A549 (cell line): Measurements from ENCODE around the gene ATXN2. TPM values are rescaled to one million over a fixed set of nuclear protein-coding genes. Genes with fewer than 3 reads are reported as not detected.

Source experiments
- ATAC-seq, 2 experiments: fragments of 200-7000 bp in 1 of 2; fragments of >200 bp in 1 of 2; cut with Nextera tagmentation in 1 of 2; cut with Tn5 transposase in 1 of 2; 3 replicates each; pipeline versions ENCODE4 v1.8.0 to v1.9.1; 2018 to 2020; ENCODE audit warnings: mild to moderate bottlenecking in 1 of 2, moderate library complexity in 1 of 2
- CTCF ChIA-PET: fragments of 300-600 bp; sonication (Branson Sonifier 250); formaldehyde crosslinking; extraction: SDS; loops from one replicate; lab custom pipeline; 2021; ENCODE audit warnings: antibody characterized with exemption, inconsistent platforms; lab: Yijun Ruan, JAX
- POLR2A ChIA-PET: fragments of 350-600 bp; formaldehyde crosslinking; extraction: SDS; loops from one replicate; lab custom pipeline; 2021; ENCODE audit warnings: antibody characterized with exemption, inconsistent platforms; lab: Yijun Ruan, JAX
- DNase-seq, 2 experiments: peaks; one replicate each; pipeline versions ENCODE4 v3.0.0 to v3.0.0-alpha.2; 2011 to 2016; ENCODE audit warnings: low read depth in 1 of 2, low spot score in 1 of 2
- FAIRE-seq: peaks from 2 replicates; lab custom pipeline; 2011; peaks lifted over from hg19 to GRCh38; lab: Jason Lieb, UNC
- H3K27ac ChIP-seq, 2 experiments: fragments of >200 bp; sonication (Bioruptor Twin); formaldehyde crosslinking; 3 replicates each; pipeline ENCODE4 v1.5.1; 2016 to 2017
- H3K4me1 ChIP-seq: fragments of >200 bp; sonication (Bioruptor Twin); formaldehyde crosslinking; 3 replicates; pipeline ENCODE4 v1.6.1; 2016
- H3K4me2 ChIP-seq: fragments of >200 bp; sonication (Bioruptor Twin); formaldehyde crosslinking; 3 replicates; pipeline ENCODE4 v1.6.1; 2016
- H3K4me3 ChIP-seq: fragments of >200 bp; sonication (Bioruptor Twin); formaldehyde crosslinking; 3 replicates; pipeline ENCODE4 v1.5.1; 2016
- H3K9me3 ChIP-seq: fragments of >200 bp; sonication (Bioruptor Twin); formaldehyde crosslinking; 3 replicates; pipeline ENCODE4 v1.6.1; 2016
- BHLHE40 ChIP-seq: IDR thresholded peaks from 2 replicates; pipeline ENCODE4 v1.6.1; 2012; ENCODE audit warnings: low read depth, low read length, inconsistent platforms
- CBX2 ChIP-seq: fragments of 200-600 bp; sonication (generic); IDR thresholded peaks from 2 replicates; pipeline ENCODE4 v1.6.1; 2016; ENCODE audit warnings: low read depth, mild to moderate bottlenecking, borderline replicate concordance
- CHD2 ChIP-seq: fragments of 150-350 bp; IDR thresholded peaks from 2 replicates; pipeline ENCODE4 v1.6.1; 2014; ENCODE audit warnings: low read length; ENCODE audit not compliant: partially characterized antibody
- CHD4 ChIP-seq: fragments of 200-600 bp; sonication (generic); IDR thresholded peaks from 2 replicates; pipeline ENCODE4 v1.6.1; 2016; ENCODE audit warnings: antibody characterized with exemption, mild to moderate bottlenecking, borderline replicate concordance
- ESRRA ChIP-seq: fragments of 150-350 bp; IDR thresholded peaks from 2 replicates; pipeline ENCODE4 v1.6.1; 2014; ENCODE audit warnings: mild to moderate bottlenecking, low read length, borderline replicate concordance
- FOSL2 ChIP-seq, 2 experiments: fragments of 450-650 bp in 1 of 2; fragments of >200 bp in 1 of 2; sonication (Bioruptor Twin) in 1 of 2; formaldehyde crosslinking; IDR thresholded peaks; 2 replicates each; pipeline versions ENCODE4 v1.5.0 to v1.6.1; 2016 to 2020; ENCODE audit warnings: mild to moderate bottlenecking in 1 of 2, moderate library complexity in 1 of 2
- HES2 ChIP-seq: fragments of >200 bp; sonication (Bioruptor Twin); formaldehyde crosslinking; IDR thresholded peaks from 2 replicates; pipeline ENCODE4 v1.6.1; 2016
- HMGXB4 ChIP-seq: fragments of 250-450 bp; sonication (Bioruptor Pico); IDR thresholded peaks from 2 replicates; pipeline ENCODE4 v1.5.0; 2021; ENCODE audit warnings: mild to moderate bottlenecking, moderate library complexity, borderline replicate concordance
- HOXB13 ChIP-seq: fragments of 250-450 bp; sonication (Bioruptor Pico); IDR thresholded peaks from 2 replicates; pipeline ENCODE4 v1.5.0; 2020; ENCODE audit warnings: low read depth, mild to moderate bottlenecking, moderate library complexity
- KDM1A ChIP-seq: fragments of 200-600 bp; sonication (generic); IDR thresholded peaks from 2 replicates; pipeline ENCODE4 v1.6.1; 2016; ENCODE audit warnings: low read depth, mild to moderate bottlenecking
- MAFK ChIP-seq: fragments of 450-650 bp; IDR thresholded peaks from 2 replicates; pipeline ENCODE4 v1.6.1; 2014; ENCODE audit not compliant: partially characterized antibody
- NFE2L2 ChIP-seq: fragments of 150-350 bp; conservative IDR thresholded peaks from 2 replicates; pipeline ENCODE4 v1.6.1; 2014; ENCODE audit warnings: low read length
- NPAS2 ChIP-seq: fragments of 250-450 bp; sonication (Bioruptor Pico); IDR thresholded peaks from 2 replicates; pipeline ENCODE4 v1.8.0; 2022; ENCODE audit warnings: mild to moderate bottlenecking, moderate library complexity, borderline replicate concordance
- NR3C1 ChIP-seq: fragments of >200 bp; sonication (Bioruptor Twin); formaldehyde crosslinking; IDR thresholded peaks from 3 replicates; pipeline ENCODE4 v1.6.1; 2017
- PBX3 ChIP-seq: IDR thresholded peaks from 2 replicates; pipeline ENCODE4 v1.6.1; 2012
- POLR2AphosphoS2 ChIP-seq: conservative IDR thresholded peaks from 2 replicates; pipeline ENCODE4 v1.6.1; 2012; ENCODE audit warnings: low read length, improper control_type of control experiment, inconsistent platforms
- RAD21 ChIP-seq, 2 experiments: fragments of >200 bp in 1 of 2; sonication (Bioruptor Twin) in 1 of 2; formaldehyde crosslinking in 1 of 2; IDR thresholded peaks in 1 of 2; conservative IDR thresholded peaks in 1 of 2; 2 replicates in 1 of 2; 3 replicates in 1 of 2; pipeline ENCODE4 v1.6.1; 2012 to 2018; ENCODE audit warnings: inconsistent platforms in 1 of 2
- SREBF2 ChIP-seq: fragments of 450-650 bp; IDR thresholded peaks from 2 replicates; pipeline ENCODE4 v1.6.1; 2014; ENCODE audit warnings: mild to moderate bottlenecking, moderate library complexity
- ZSCAN20 ChIP-seq: fragments of 250-450 bp; sonication (Bioruptor Pico); IDR thresholded peaks from 2 replicates; pipeline ENCODE4 v1.8.0; 2022; ENCODE audit warnings: mild to moderate bottlenecking, moderate library complexity
- WGBS: methylation state at CpG from one replicate; pipeline ENCODE4 v1.1.6; 2017; ENCODE audit errors: missing lambda C conversion rate; 5-methylcytosine and 5-hydroxymethylcytosine counted together
- polyA plus RNA-seq, 4 experiments: library from polyadenylated mRNA; depleted of rRNA in 3 of 4; stranded (reverse); fragments of >200 nt; fragmentation: RNase III in 1 of 4; extraction: RNeasy Plus Mini Kit Qiagen cat#74134 plus additional on column Dnase treatment in 1 of 4; gene quantifications; 2 replicates in 3 of 4; 3 replicates in 1 of 4; pipeline ENCODE4 v1.2.3, GENCODE V29; 2011 to 2017

The ATXN2 gene
- polyA plus RNA-seq, 2 of the 4 experiments (the other 2 are of a cell fraction): 24.8 to 30.6 TPM

GRCh38 chr12:111443586-111443985 lies 155.5 kb downstream of the ATXN2 start:
- ATAC-seq (no peak), FAIRE-seq (no peak), DNase-seq (no peak)
- H3K4me2 ChIP-seq: no peak overlapping the region
- no peak overlapping the region for H3K4me3 ChIP-seq
- ChIA-PET CTCF (interaction anchor here (0.8 to 17.4 kb wide), 5 partner anchors 8 to 45 kb away, joined by 3 to 154 read pairs (median 9); no protein-coding TSS in a partner anchor), POLR2A (no interaction called here)
- H3K27ac ChIP-seq: no peak overlapping the region
- H3K4me1 ChIP-seq: peaks cover 2% of the 10 kb centered on the region; the same call in 2 of the 3 replicates
- 80% methylated on average over 7 of the region's 7 CpGs for WGBS
- TF ChIP-seq RAD21 (conservative IDR thresholded peaks at IDR 0.05 in 1 of 2, IDR thresholded peaks at IDR 0.05 in 1 of 2) (no peak), HES2 (no peak), ESRRA (no peak)
- TF ChIP-seq, all 56 proteins: peak for 0
- no peaks in the 10 kb centered on the region for H3K9me3 ChIP-seq

- H3K4me2 ChIP-seq: no peak overlapping the region
- CTCF ChIA-PET: interaction anchor here (0.5 to 17.4 kb wide), 7 partner anchors 8 to 977 kb away, joined by 3 to 154 read pairs (median 6); no protein-coding TSS in a partner anchor
- no peak for FAIRE-seq
- peaks cover 7% of the 10 kb centered on the region for H3K4me1 ChIP-seq
- 98% methylated on average over 7 of the region's 7 CpGs for WGBS
- H3K4me3 ChIP-seq: no peak overlapping the region
- DNase-seq: no peak
- TF ChIP-seq CBX2: no peak
- TF ChIP-seq RAD21 (conservative IDR thresholded peaks at IDR 0.05 in 1 of 2, IDR thresholded peaks at IDR 0.05 in 1 of 2): no peak
- no peak for TF ChIP-seq HOXB13
- no peak for TF ChIP-seq NFE2L2
- no peak for TF ChIP-seq HMGXB4 (CRISPR knock-in tag)
- TF ChIP-seq SREBF2: no peak
- TF ChIP-seq PBX3: no peak
- no peak for TF ChIP-seq POLR2AphosphoS2
- POLR2A ChIA-PET: no interaction called here
- no peak overlapping the region for H3K27ac ChIP-seq
- no peaks in the 10 kb centered on the region for H3K9me3 ChIP-seq
- ATAC-seq: no peak
Observed at GRCh38 chr12:111443086-111443485, 156.0 kb downstream of the ATXN2 start.

- ChIA-PET CTCF (interaction anchor here (0.5 to 17.4 kb wide), 6 partner anchors 9 to 976 kb away, joined by 3 to 154 read pairs (median 5); no protein-coding TSS in a partner anchor), POLR2A (no interaction called here)
- WGBS: 93% methylated on average over 7 of the region's 10 CpGs
- ATAC-seq (no peak), FAIRE-seq (no peak), DNase-seq (no peak)
- H3K4me1 ChIP-seq: peaks cover 9% of the 10 kb centered on the region
- no peaks in the 10 kb centered on the region for H3K9me3 ChIP-seq
- no peak overlapping the region for H3K27ac ChIP-seq
- H3K4me2 ChIP-seq: no peak overlapping the region
- TF ChIP-seq CHD2: no peak
- TF ChIP-seq, all 56 proteins: peak for 0
- H3K4me3 ChIP-seq: no peak overlapping the region
Observed at GRCh38 chr12:111442301-111443045, 156.6 kb downstream of the ATXN2 start.

- TF ChIP-seq ZSCAN20 (CRISPR knock-in tag): no peak
- TF ChIP-seq NPAS2: no peak
- TF ChIP-seq NR3C1: no peak
- TF ChIP-seq CBX2: no peak
- no peak for TF ChIP-seq CHD4
- no peak for TF ChIP-seq FOSL2 (IDR thresholded peaks at IDR 0.05)
- no peak for TF ChIP-seq FOSL2 (CRISPR knock-in tag; IDR thresholded peaks at IDR 0.05)
- TF ChIP-seq MAFK: no peak
- TF ChIP-seq KDM1A: no peak
- TF ChIP-seq BHLHE40: no peak
- ChIA-PET CTCF (interaction anchor here (0.6 to 17.4 kb wide), 5 partner anchors 10 to 275 kb away, joined by 3 to 154 read pairs (median 4); no protein-coding TSS in a partner anchor), POLR2A (interaction anchor here (0.7 kb wide), 1 partner anchor 244 kb away, joined by 3 read pairs; no protein-coding TSS in a partner anchor)
- Histone ChIP-seq H3K9me3 (no peaks in the 10 kb centered on the region), H3K4me3 (no peak overlapping the region), H3K4me1 (peaks cover 9% of the 10 kb centered on the region), H3K4me2 (no peak overlapping the region), H3K27ac (no peak overlapping the region)
- no peak for FAIRE-seq
- 93% methylated on average over 7 of the region's 7 CpGs for WGBS
- no peak for DNase-seq
- ATAC-seq: no peak
Observed at GRCh38 chr12:111441107-111441928, 157.8 kb downstream of the ATXN2 start.
